Left lung (tissue), 10 donors: ENCODE measurements around the gene NRBF2. TPM values are rescaled to one million over a fixed set of nuclear protein-coding genes. Genes with fewer than 3 reads are reported as not detected.

Experiments
- ATAC-seq: fragments of 200-7000 bp; cut with Tn5 transposase; one replicate; pipeline ENCODE4 v1.9.1; 2020; ENCODE audit warnings: moderate library complexity
- DNase-seq, 4 donors: peaks; one replicate each; pipeline ENCODE4 v3.0.0-alpha.2; 2013 to 2020
- H3K27ac ChIP-seq, 2 donors: fragments of 200-600 bp; sonication (generic) in 1 of 2; one replicate each; pipeline versions ENCODE4 v1.5.0 to v1.8.0; 2020 to 2021
- H3K27me3 ChIP-seq, 2 donors: fragments of 200-600 bp; sonication (generic) in 1 of 2; one replicate each; pipeline versions ENCODE4 v1.5.0 to v1.8.0; 2020 to 2021
- H3K36me3 ChIP-seq, 2 donors: fragments of 200-600 bp; sonication (generic) in 1 of 2; one replicate each; pipeline versions ENCODE4 v1.5.0 to v1.8.0; 2020 to 2021
- H3K4me1 ChIP-seq, 2 donors: fragments of 200-600 bp; one replicate each; pipeline ENCODE4 v1.8.0; 2021
- H3K4me3 ChIP-seq, 2 donors: fragments of 200-600 bp; sonication (generic) in 1 of 2; one replicate each; pipeline versions ENCODE4 v1.5.0 to v1.8.0; 2020 to 2021; ENCODE audit warnings: mild to moderate bottlenecking in 1 of 2
- H3K9me3 ChIP-seq, 2 donors: fragments of 200-600 bp; sonication (generic) in 1 of 2; one replicate each; pipeline versions ENCODE4 v1.5.0 to v1.8.0; 2020 to 2021
- CTCF ChIP-seq, 2 donors: fragments of 200-600 bp; sonication (generic) in 1 of 2; IDR thresholded peaks; one replicate each; pipeline versions ENCODE4 v1.5.0 to v1.8.0; 2021; ENCODE audit warnings: antibody characterized with exemption in 2 of 2
- intact Hi-C, 2 donors: fragments of 100-400 bp; cut with DNase I; formaldehyde crosslinking; loops; one replicate each; pipeline versions ENCODE4 v1.11.2 to v1.14.2; 2022
- polyA plus RNA-seq, 6 donors: library from polyadenylated mRNA; unstranded; fragments of 120-200 nt; gene quantifications; one replicate each; pipeline ENCODE4 v1.2.1, GENCODE V29; 2013; ENCODE audit not compliant: insufficient read length in 6 of 6
- total RNA-seq, 2 donors: library from RNA; stranded (reverse); fragmentation: NEBNext Ultra II Directional; extraction: Animal tissue kit (Norgen Biotek cat#: 25700); gene quantifications; one replicate each; pipeline ENCODE4 v1.2.1, GENCODE V29; 2021
- donor health status: DM: no; HTN: yes; CAD: no.
- donor health status: DM: no; HTN: no; CAD: no.

The NRBF2 gene
- total and polyA plus RNA-seq, 8 donors, result 19.0 to 24.1 (median 22.0) TPM

DNA sequence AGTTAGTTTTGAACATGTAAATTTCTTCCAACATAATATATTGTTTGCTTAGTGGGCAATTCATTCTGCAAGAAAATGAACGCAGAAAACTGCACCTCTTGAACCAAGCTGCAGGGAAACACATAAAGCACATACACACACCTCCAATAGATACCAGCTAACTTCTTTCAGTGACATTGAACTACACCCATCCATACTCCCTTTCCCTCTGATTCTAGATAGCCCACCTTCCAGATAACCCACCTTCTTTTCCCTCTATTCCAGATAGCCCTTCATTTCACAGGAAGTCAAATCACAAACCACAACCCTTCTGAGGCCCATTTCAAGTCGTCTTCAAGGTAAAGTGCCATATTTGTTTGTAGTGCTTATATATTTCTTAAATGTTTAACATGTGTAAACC is 28.5 kb downstream of the NRBF2 start:
- ATAC-seq (no peak), DNase-seq (no peak)
- Histone ChIP-seq H3K4me1 (peaks cover 0 to 10% of the 10 kb centered on the region in 2 donors), H3K27ac (no peak overlapping the region), H3K9me3 (no peaks in the 10 kb centered on the region), H3K4me3 (no peak overlapping the region), H3K36me3 (peaks cover 0 to 25% of the 10 kb centered on the region in 2 donors), H3K27me3 (no peaks in the 10 kb centered on the region)
- intact Hi-C loops, result no loop called here
- no peak for TF ChIP-seq CTCF (IDR thresholded peaks at IDR 0.05)

- DNase-seq (peak in 2 of 4 donors; percentile 30 to 54), ATAC-seq (no peak)
- Histone ChIP-seq H3K27me3 (no peaks in the 10 kb centered on the region), H3K4me3 (no peak overlapping the region), H3K9me3 (no peaks in the 10 kb centered on the region), H3K4me1 (peaks cover 0 to 7% of the 10 kb centered on the region in 2 donors), H3K36me3 (peaks cover 0 to 46% of the 10 kb centered on the region in 2 donors), H3K27ac (no peak overlapping the region)
- intact Hi-C loops, result no loop called here
- no peak for TF ChIP-seq CTCF (IDR thresholded peaks at IDR 0.05)
Observed at GRCh38 chr10:63164166-63164623, 31.1 kb downstream of the NRBF2 start.

DNA sequence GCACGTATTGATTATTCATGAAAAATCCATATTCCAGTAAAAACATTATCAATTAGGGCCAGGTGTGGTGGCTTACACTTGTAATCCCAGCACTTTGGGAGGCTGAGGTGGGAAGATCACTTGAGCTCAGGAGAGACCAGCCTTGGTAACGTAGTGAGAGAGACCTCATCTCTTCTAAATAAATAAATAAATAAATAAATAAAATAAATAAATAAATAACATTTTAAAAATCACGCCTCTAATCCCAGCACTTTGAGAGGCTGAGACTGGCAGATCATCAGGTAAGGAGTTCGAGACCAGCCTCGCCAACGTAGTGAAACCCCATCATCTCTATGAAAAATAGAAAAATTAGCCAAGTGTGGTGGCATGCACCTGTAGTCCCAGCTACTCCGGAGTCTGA is 32.1 kb downstream of the NRBF2 start:
- ATAC-seq (no peak), DNase-seq (no peak)
- H3K9me3 ChIP-seq, result no peaks in the 10 kb centered on the region
- TF ChIP-seq CTCF (IDR thresholded peaks at IDR 0.05), result no peak
- peaks cover 0 to 7% of the 10 kb centered on the region in 2 donors for H3K4me1 ChIP-seq
- intact Hi-C loops, result loop anchor here in 1 of 2 donors (5.0 kb wide), 1 partner anchor 547 kb away; no protein-coding TSS in a partner anchor
- H3K27ac ChIP-seq, result no peak overlapping the region
- H3K36me3 ChIP-seq, result peaks cover 0 to 56% of the 10 kb centered on the region in 2 donors
- no peak overlapping the region for H3K4me3 ChIP-seq
- H3K27me3 ChIP-seq, result no peaks in the 10 kb centered on the region

GRCh38 chr10:63166742-63167258 is 33.7 kb downstream of the NRBF2 start:
- peak; percentile 91 for ATAC-seq

More at GRCh38 chr10:63166742-63167258, 33.7 kb downstream of the NRBF2 start:
- H3K27ac ChIP-seq, result no peak overlapping the region
- intact Hi-C loops, result loop anchor here in 1 of 2 donors (5.0 kb wide), 1 partner anchor 546 kb away; no protein-coding TSS in a partner anchor
- peak in 2 of 4 donors; percentile 63 to 81 for DNase-seq
- H3K4me3 ChIP-seq, result no peak overlapping the region
- H3K4me1 ChIP-seq, result peaks cover 0 to 7% of the 10 kb centered on the region in 2 donors
- H3K27me3 ChIP-seq, result no peaks in the 10 kb centered on the region
- TF ChIP-seq CTCF (IDR thresholded peaks at IDR 0.05), result peak; percentile 66 to 75
- H3K9me3 ChIP-seq, result no peaks in the 10 kb centered on the region
- peaks cover 0 to 72% of the 10 kb centered on the region in 2 donors for H3K36me3 ChIP-seq
